ENCODE measurements around the gene SOWAHA. TPM values are rescaled to one million over a fixed set of nuclear protein-coding genes. Genes with fewer than 3 reads are reported as not detected.

Gene SOWAHA
- total and polyA plus RNA-seq, 10 of the 15 experiments (the other 5 are each of a cell fraction or from before 2014, with no cell fraction given) = 0.02 to 0.37 (median 0.05) TPM; not detected in 4

DNA sequence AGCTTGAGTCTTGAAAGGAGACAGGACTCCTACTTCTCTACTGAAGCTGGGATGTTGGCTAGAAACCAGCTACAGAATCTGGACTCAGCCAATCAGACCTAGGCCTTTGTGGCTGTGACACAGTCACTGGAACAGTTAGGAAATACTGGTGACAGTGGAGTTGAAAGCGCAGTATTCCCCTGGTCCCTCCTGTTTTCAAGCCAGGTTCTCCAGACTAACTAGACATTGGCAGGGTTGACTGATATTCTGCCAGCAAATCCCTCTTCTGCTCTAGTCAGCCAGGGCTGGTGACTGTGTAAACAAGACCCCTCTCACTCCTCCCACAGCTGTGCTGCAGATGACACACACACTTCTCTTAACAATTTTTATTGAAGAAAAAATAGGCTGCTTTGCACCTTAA lies 8.7 kb downstream of the SOWAHA start:
- Histone ChIP-seq H3K4me2 (ENCODE audit: control insufficient read depth, insufficient read depth) (no peak overlapping the region), H2AFZ (ENCODE audit: control insufficient read depth, low read depth, low read length) (no peak overlapping the region), H3K9me3 (replicated peaks; ENCODE audit: control insufficient read depth, insufficient read depth, low read length) (no peaks in the 10 kb centered on the region), H3K27me3 (replicated peaks in 1 of 2; ENCODE audit: control insufficient read depth in 2 of 2, insufficient read depth in 2 of 2, low read length in 1 of 2) (peaks cover 0 to 2% of the 10 kb centered on the region in 2 experiments; a peak in 3 of 4 replicates), H3K4me3 (no peak overlapping the region), H3K27ac (ENCODE audit: control insufficient read depth, insufficient read depth) (no peak overlapping the region), H3K36me3 (ENCODE audit: control insufficient read depth in 2 of 2, insufficient read depth in 2 of 2, low read length in 1 of 2) (no peaks in the 10 kb centered on the region), H3K4me1 (ENCODE audit: control insufficient read depth, insufficient read depth, low read length) (no peaks in the 10 kb centered on the region; the same call in 1 of the 2 replicates), H4K20me1 (ENCODE audit: control insufficient read depth, insufficient read depth) (no peaks in the 10 kb centered on the region), H3K79me2 (ENCODE audit: control insufficient read depth, insufficient read depth, low read length) (no peaks in the 10 kb centered on the region), H3K9ac (ENCODE audit: control insufficient read depth, insufficient read depth, low read length) (no peak overlapping the region)
- TF ChIP-seq E4F1 (IDR thresholded peaks at IDR 0.05; ENCODE audit: borderline replicate concordance, partially characterized antibody) (no peak), CHD1 (IDR thresholded peaks at IDR 0.05; ENCODE audit: low read depth, low read length) (no peak), NRF1 (conservative IDR thresholded peaks at IDR 0.05; ENCODE audit: low read depth, low read length) (no peak), JUND (IDR thresholded peaks at IDR 0.05; ENCODE audit: low read depth, low read length) (no peak), PML (IDR thresholded peaks at IDR 0.05; ENCODE audit: low read length) (no peak), HDGF (IDR thresholded peaks at IDR 0.05) (no peak), EZH2 (IDR thresholded peaks at IDR 0.05; ENCODE audit: borderline replicate concordance, control insufficient read depth, low read depth, low read length) (no peak), IKZF1 (conservative IDR thresholded peaks at IDR 0.05) (no peak), SREBF2 (IDR thresholded peaks at IDR 0.05; ENCODE audit: low read length) (no peak), YY1 (IDR thresholded peaks at IDR 0.05; ENCODE audit: low read depth, low read length) (no peak), MYB (IDR thresholded peaks at IDR 0.05; ENCODE audit: borderline replicate concordance, low read depth, low read length) (no peak), ZNF622 (IDR thresholded peaks at IDR 0.05) (no peak), BRCA1 (IDR thresholded peaks at IDR 0.05; ENCODE audit: low read depth, low read length) (no peak), BCL11A (IDR thresholded peaks at IDR 0.05; ENCODE audit: low read depth, low read length) (no peak), HDAC2 (IDR thresholded peaks at IDR 0.05) (no peak), NFYB (IDR thresholded peaks at IDR 0.05; ENCODE audit: insufficient read depth, low read depth, low read length) (no peak), NFXL1 (IDR thresholded peaks at IDR 0.05; ENCODE audit: borderline replicate concordance) (no peak)
- TF ChIP-seq, protein P1, sequence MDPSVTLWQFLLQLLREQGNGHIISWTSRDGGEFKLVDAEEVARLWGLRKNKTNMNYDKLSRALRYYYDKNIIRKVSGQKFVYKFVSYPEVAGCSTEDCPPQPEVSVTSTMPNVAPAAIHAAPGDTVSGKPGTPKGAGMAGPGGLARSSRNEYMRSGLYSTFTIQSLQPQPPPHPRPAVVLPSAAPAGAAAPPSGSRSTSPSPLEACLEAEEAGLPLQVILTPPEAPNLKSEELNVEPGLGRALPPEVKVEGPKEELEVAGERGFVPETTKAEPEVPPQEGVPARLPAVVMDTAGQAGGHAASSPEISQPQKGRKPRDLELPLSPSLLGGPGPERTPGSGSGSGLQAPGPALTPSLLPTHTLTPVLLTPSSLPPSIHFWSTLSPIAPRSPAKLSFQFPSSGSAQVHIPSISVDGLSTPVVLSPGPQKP (IDR thresholded peaks at IDR 0.05; ENCODE audit: low read depth, low read length) = no peak
- intact Hi-C loops (cut with micrococcal nuclease; ENCODE audit: unreplicated experiment) = loop anchor here (2.0 to 5.0 kb wide), 4 partner anchors 71 to 321 kb away; partner anchors contain the start of gene KIF3A
- no TSS peak for BruUV-seq (replicated peaks)
- in situ Hi-C loops (cut with MboI) = loop anchor here (10.0 kb wide), 1 partner anchor 297 kb away; no protein-coding TSS in a partner anchor
- RAD21 ChIA-PET (ENCODE audit: unreplicated experiment) = interaction anchor here (1.5 to 7.7 kb wide), 7 partner anchors 13 to 321 kb away, joined by 3 to 106 read pairs (median 30); partner anchors contain the start of gene CCNI2
- CTCF ChIA-PET = interaction anchor here (0.6 to 7.7 kb wide), 12 partner anchors 14 to 320 kb away, joined by 3 to 159 read pairs (median 25); partner anchors contain the start of gene CCNI2
- SMC1A ChIA-PET (ENCODE audit: uncharacterized antibody, unreplicated experiment) = interaction anchor here (0.7 to 10.9 kb wide), 7 partner anchors 13 to 315 kb away, joined by 3 to 129 read pairs (median 55); no protein-coding TSS in a partner anchor
- ATAC-seq (no peak), FAIRE-seq (no peak), DNase-seq (ENCODE audit: low read depth, low spot score) (no peak)
- WGBS (ENCODE audit: insufficient coverage, insufficient replicate concordance, low lambda C conversion rate, missing lambda C conversion rate) = 100% methylated on average over 1 of the region's 1 CpG
- POLR2A ChIA-PET = interaction anchor here (6.2 kb wide), 1 partner anchor 15 kb away, joined by 41 read pairs; no protein-coding TSS in a partner anchor

Measured in GM12878 (cell line).